ENCODE data around the gene MLPH. TPM values are rescaled to one million over a fixed set of nuclear protein-coding genes. Genes with fewer than 3 reads are reported as not detected.

Gene MLPH
- polyA plus RNA-seq, 4 donors: 1.1 to 6.7 (median 2.5) TPM

GRCh38 chr2:237538001-237538720 is 51.1 kb downstream of the MLPH start:
- no peak for DNase-seq (ENCODE audit: low read depth in 4 of 4, low spot score in 3 of 4)

DNA sequence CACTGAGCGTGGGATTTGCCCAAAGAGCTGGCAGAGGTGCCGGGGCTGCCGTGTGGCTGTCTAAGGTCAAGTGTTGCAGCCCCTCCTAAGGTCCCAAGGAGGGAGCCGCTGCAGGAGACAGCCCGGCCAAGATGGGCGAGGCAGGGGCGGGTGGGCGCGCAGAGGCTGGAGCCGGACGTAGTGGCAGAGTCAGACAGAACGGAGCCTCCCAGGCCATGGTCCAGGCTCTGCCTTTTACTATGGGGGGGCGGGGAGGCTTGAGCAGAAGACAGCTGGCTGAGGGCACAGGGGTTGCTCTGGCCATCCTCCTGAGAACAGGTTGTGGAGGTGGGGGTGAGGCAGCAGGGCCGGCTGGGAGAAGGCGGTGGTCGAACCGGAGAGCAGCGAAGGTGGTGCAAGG is 51.9 kb downstream of the MLPH start:
- no peak for DNase-seq (ENCODE audit: low read depth in 4 of 4, low spot score in 3 of 4)

GRCh38 chr2:237539681-237540080 is 52.6 kb downstream of the MLPH start:
- DNase-seq (ENCODE audit: low read depth in 4 of 4, low spot score in 3 of 4): no peak

GRCh38 chr2:237540223-237540775 is 53.2 kb downstream of the MLPH start:
- no peak for DNase-seq (ENCODE audit: low read depth in 4 of 4, low spot score in 3 of 4)

- DNase-seq (ENCODE audit: low read depth in 4 of 4, low spot score in 3 of 4): no peak
Observed at GRCh38 chr2:237540823-237541222, 53.8 kb downstream of the MLPH start.

DNA sequence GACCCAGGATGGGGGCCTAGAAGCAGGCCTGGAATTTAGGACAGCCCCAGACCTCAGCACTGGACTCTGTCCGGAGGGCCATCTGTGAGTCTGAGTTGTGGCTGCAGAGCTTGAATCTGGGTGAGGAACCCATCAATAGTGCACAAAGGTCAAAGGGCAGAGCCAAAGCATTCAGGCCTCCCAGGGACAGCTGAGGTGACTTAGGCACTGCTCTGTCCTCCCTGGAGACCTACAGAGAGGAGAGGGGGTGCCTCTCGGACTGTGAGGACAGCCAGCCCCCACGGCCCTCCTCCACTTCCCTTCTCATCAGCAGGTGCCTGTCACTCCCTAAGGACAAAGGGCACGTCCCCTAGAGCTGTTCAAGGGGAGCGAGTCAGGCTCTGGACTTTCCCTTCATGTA is 54.2 kb downstream of the MLPH start:
- no peak for DNase-seq (ENCODE audit: low read depth in 4 of 4, low spot score in 3 of 4)

DNA sequence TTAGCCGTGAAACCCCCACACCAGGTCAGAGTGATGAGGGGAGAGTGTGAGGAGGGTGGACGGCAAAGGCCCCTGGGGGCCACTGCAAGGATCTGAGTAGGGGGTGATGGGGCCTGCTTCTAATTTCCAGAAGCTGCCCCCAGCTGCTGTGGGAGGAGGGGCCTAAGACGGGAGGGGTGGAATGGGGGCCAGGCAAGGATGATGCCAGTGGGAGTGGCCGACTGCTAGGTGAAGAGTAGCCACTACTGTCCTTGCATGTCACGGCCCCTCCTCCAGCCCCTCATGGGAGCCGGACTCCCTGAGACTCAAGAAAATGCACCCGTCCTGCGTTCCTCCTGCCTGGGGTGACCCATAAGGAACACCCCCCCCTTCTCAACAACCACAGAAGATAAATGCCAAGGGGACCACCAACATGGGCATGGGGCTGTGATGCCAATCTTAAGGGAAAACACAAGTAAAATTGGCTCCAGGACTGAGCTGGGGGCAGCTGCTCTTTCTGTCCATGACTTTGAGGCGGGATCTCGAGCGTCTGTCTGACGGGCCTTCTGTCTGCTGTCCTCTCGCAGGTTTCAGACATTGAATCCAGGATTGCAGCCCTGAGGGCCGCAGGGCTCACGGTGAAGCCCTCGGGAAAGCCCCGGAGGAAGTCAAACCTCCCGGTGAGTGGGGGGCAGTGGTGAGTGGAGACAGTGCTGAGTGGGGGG is 55.1 kb downstream of the MLPH start:
- DNase-seq (ENCODE audit: low read depth in 4 of 4, low spot score in 3 of 4): no peak

GRCh38 chr2:237546040-237546875 is 59.2 kb downstream of the MLPH start:
- DNase-seq (ENCODE audit: low read depth in 4 of 4, low spot score in 3 of 4): no peak

- DNase-seq (ENCODE audit: low read depth in 4 of 4, low spot score in 3 of 4): no peak
Observed at GRCh38 chr2:237546876-237547395, 59.9 kb downstream of the MLPH start.

- DNase-seq (ENCODE audit: low read depth in 4 of 4, low spot score in 3 of 4): no peak
Observed at GRCh38 chr2:237547841-237548416, 60.9 kb downstream of the MLPH start.

DNA sequence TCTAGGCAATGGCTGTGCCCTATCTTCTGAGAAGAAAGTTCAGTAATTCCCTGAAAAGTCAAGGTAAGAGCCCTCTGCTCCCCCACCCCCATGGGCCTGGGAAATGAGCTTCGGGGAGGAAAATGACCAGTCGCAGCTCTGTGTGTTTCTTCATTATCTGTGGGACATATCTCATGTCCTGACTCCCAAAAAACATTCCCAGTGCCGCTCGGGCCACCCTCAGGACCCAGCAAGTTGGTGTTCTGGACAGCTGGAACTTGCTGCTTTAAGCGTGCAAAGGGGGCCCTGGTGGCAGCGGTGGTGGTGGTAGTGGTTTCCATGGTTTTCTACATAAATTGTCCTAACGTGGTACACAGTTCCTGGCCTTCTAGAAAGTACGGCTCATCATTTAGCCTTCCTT is 62.2 kb downstream of the MLPH start:
- DNase-seq (ENCODE audit: low read depth in 4 of 4, low spot score in 3 of 4): no peak

DNA sequence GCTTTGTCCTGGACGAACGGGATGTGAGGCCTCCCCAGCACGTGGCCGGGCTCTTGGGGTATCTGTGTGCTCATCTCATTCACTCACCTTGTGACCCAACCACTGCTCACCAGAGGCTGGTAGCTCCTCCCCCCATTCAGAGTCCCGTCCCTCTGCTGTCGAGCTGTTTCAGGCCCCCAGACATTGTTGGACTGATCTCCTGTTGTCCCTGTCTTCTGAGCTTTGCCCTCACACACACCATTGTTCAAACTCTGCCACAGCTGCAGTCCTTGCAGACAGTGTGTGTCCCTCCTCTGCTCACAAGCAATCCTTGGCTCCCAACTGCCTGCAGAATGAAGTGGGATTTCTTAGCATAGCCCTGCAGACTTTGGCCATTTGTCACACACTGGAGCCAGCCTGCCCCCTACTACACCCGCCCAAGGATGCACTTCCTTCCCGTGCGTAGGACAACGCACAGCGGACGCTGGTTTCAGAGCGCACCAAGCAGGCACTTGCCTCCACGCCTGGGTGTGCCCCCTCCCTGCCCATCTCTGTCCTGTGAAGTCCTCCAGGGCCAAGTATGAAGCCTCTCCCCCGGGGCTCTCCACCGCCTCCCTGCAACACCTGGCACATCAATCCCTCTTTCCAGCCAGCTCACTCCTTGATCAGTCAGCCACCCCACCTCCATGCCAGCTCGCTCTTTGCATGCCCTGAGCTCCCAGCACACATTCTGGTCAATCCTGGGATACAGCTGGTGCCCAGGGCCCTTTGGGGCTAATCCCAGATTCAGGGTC is 62.8 kb downstream of the MLPH start:
- DNase-seq (ENCODE audit: low read depth in 4 of 4, low spot score in 3 of 4): no peak

DNA sequence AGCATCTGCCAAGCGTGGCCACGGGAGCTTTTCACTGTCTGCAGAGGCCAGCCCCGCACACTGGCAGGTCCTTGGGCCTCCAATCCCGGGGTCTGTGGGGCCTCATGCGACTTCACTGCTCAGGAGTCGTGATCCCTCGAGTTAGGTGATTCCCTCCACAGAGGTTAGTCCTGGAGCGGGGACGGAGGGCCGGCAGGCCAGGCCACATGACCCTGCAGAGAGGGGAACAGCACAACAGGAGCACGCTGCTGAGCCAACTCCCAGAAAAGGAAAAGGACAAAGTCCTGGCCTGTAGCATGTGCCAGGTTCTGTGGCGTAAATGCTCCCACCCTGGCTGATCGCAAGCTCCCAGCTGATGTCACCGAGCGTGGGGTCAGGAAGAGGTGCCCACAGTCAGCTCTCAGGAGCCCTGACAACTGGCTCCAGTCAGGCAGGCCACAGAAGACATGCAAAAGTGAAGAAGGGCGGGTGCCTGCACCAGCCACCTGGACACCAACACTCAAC is 64.1 kb downstream of the MLPH start:
- DNase-seq (ENCODE audit: low read depth in 4 of 4, low spot score in 3 of 4): no peak

DNA sequence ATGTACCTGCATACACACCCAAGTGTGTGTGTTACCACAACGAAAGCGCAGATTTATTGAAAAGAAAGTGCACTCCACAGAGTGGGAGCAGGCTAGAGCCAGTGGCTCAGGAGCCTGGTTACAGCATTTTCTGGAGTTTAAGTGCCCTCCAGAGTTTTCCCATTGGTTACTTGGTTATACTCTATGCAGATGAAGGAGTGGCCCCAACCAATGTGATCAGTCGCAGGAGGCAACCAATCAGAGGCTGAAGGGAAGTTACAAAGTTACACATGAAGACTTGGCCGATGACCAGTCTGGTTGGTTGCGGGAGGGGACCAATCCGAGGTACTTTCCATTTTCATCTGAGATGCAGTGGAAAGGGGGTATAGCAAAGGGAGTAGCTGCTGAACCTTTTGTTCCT is 65.9 kb downstream of the MLPH start:
- DNase-seq (ENCODE audit: low read depth in 4 of 4, low spot score in 3 of 4): no peak

- no peak for DNase-seq (ENCODE audit: low read depth in 4 of 4, low spot score in 3 of 4)
Observed at GRCh38 chr2:237553948-237554347, 66.9 kb downstream of the MLPH start.

- no peak for DNase-seq (ENCODE audit: low read depth in 4 of 4, low spot score in 3 of 4)
Observed at GRCh38 chr2:237555560-237555959, 68.5 kb downstream of the MLPH start.

GRCh38 chr2:237556773-237557632 is 70.0 kb downstream of the MLPH start:
- DNase-seq (ENCODE audit: low read depth in 4 of 4, low spot score in 3 of 4): no peak

DNA sequence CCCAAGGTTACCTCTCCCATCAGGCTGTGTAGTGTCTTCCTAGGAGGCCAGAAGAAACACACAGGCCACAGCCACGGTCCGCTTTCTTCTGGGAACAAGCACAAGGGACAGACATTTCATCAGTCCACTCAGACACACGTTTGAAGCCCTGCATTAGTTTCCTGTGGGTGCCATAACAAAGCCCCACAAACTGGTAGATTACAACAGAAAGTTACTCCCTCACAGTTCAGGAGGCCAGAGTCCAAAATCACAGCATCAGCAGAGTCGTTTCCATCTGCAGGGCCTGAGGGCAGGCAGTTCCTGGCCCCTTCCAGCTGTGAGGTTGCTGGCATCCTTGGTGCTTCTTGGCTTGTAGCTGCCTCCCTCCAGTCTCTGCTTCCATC is 70.6 kb downstream of the MLPH start:
- no peak for DNase-seq (ENCODE audit: low read depth in 4 of 4, low spot score in 3 of 4)
